Measurements from ENCODE around the gene CERS3. TPM values are rescaled to one million over a fixed set of nuclear protein-coding genes. Genes with fewer than 3 reads are reported as not detected.

Gene CERS3
- not detected in 5 replicates for total RNA-seq (2022; extraction: Qiagen RNA extraction; ENCODE audit: low read depth)

GRCh38 chr15:100528833-100529428 is at the start of gene CERS3:
CERS3 (minus strand) TSS chr15:100528950; CDS start chr15:100501849, 27,101 bp downstream.

Other genes starting within 250 kb of the CERS3 start
- 0.10 to 0.20 TPM (median 0.14 TPM) in 4 of 5 replicates, not detected in the other for gene ADAMTS17, start 187.0 kb downstream of the CERS3 start, total RNA-seq (2022; extraction: Qiagen RNA extraction; ENCODE audit: low read depth)
- gene LINS1, start 73.2 kb upstream of the CERS3 start, total RNA-seq (2022; extraction: Qiagen RNA extraction; ENCODE audit: low read depth): 10.1 to 13.0 TPM (median 12.0 TPM) in 5 replicates
- gene ASB7, start 73.6 kb upstream of the CERS3 start, total RNA-seq (2022; extraction: Qiagen RNA extraction; ENCODE audit: low read depth): 9.1 to 13.6 TPM (median 12.5 TPM) in 5 replicates